ENCODE results near the gene F8.
"Not testable (repeated sequence)": the region's sequence is repeated elsewhere in the genome, so short reads cannot be mapped to it uniquely, and the experiment has no call there.

F8 gene

DNA sequence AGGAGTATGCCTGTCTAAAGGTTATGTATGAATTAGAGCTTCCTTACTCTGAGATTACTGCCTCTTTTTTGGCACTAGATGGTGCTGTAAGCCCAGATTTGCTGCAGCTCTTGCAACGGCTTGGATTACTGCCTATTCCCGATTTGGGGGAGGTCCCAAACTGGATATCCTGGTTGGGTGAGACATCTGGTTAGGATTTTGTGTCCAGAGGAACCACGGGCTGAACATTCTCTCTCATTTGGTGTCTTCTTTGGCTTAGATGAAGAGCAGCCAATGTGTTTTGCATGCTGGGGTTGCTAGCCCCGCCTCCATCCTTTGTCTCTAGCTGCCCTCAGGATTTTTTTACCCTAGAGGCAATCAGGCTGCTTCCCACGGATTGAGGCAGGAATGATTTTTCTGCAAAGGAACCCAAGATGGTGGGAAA is 104.5 kb downstream of the F8 start:
- in situ Hi-C loops (cut with HindIII; ENCODE audit: low pct_unique_long_range_greater_than_20kb, low sequenced_read_pairs) = no loop called here
- TF ChIP-seq JUND (IDR thresholded peaks at IDR 0.05; ENCODE audit: low read depth) = no peak
- peak; percentile 11 to 78 for DNase-seq (ENCODE audit: low read depth in 1 of 2, low spot score in 1 of 2)

DNA sequence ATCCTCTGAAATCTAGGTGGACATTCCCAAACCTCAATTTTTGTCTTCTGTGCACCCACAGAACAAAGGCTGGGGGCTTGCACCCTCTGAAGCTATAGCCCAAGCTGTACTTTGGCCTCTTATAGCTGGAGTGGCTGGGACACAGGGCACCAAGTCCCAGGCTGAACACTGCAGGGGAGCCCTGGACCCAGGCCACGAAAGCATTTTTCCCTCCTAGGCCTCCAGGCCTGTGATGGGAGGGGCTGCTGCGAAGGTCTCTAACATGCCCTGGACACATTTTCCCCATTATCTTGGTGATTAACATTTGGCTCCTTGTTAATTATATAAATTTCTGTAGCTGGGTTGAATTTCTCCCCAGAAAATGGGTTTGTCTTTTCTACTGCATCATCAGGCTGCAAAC is 108.5 kb downstream of the F8 start:
- DNase-seq (ENCODE audit: low read depth in 1 of 2, low spot score in 1 of 2) = no peak
- in situ Hi-C loops (cut with HindIII; ENCODE audit: low pct_unique_long_range_greater_than_20kb, low sequenced_read_pairs) = no loop called here
- no peak for TF ChIP-seq JUND (IDR thresholded peaks at IDR 0.05; ENCODE audit: low read depth)

DNA sequence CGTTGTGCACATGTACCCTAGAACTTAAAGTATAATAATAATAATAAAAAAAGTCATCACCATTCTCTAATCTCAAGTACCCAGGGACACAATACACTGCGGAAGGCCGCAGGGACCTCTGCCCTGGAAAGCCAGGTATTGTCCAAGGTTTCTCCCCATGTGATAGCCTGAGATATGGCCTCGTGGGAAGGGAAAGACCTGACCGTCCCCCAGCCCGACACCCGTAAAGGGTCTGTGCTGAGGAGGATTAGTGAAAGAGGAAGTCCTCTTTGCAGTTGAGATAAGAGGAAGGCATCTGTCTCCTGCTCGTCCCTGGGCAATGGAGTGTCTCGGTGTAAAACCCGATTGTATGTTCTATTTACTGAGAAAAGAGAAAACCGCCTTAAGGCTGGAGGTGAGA is 112.0 kb downstream of the F8 start:
- in situ Hi-C loops (cut with HindIII; ENCODE audit: low pct_unique_long_range_greater_than_20kb, low sequenced_read_pairs) = not testable (repeated sequence)

DNA sequence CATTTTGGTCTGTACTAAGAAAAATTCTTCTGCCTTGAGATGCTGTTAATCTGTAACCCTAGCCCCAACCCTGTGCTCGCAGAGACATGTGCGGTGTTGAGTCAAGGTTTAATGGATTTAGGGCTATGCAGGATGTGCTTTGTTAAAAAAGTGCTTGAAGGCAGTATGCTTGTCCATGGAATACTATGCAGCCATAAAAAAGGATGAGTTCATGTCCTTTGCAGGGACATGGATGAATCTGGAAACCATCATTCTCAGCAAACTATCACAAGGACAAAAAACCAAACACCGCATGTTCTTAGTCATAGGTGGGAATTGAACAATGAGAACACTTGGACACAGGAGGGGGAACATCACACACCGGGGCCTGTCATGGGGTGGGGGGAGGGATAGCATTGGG is 112.5 kb downstream of the F8 start:
- DNase-seq (ENCODE audit: low read depth in 1 of 2, low spot score in 1 of 2); in situ Hi-C loops (cut with HindIII; ENCODE audit: low pct_unique_long_range_greater_than_20kb, low sequenced_read_pairs): not testable (repeated sequence)

More for the DNA sequence above, 112.0 kb downstream of the F8 start:
- not testable (repeated sequence) for DNase-seq (ENCODE audit: low read depth in 1 of 2, low spot score in 1 of 2)

DNA sequence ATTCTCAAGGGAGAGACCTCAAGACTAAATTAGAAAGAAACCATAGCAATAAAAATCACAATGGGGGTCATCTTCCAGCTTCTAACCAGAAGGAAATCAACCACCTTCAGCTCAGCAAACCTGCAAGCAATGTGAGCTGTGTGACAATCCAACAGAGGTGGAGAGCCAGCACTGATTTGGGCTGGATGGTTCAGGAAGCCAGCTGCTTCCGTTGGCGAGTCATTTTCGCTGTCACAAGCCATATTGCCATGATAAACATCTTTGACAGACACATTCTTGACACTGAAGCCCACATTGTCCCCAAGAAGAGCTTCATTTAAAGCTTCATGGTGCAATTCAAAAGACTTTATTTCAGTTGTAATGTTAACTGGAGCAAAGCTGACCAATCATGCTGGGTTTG is 113.7 kb downstream of the F8 start:
- DNase-seq (ENCODE audit: low read depth in 1 of 2, low spot score in 1 of 2) = no peak
- in situ Hi-C loops (cut with HindIII; ENCODE audit: low pct_unique_long_range_greater_than_20kb, low sequenced_read_pairs) = no loop called here

DNA sequence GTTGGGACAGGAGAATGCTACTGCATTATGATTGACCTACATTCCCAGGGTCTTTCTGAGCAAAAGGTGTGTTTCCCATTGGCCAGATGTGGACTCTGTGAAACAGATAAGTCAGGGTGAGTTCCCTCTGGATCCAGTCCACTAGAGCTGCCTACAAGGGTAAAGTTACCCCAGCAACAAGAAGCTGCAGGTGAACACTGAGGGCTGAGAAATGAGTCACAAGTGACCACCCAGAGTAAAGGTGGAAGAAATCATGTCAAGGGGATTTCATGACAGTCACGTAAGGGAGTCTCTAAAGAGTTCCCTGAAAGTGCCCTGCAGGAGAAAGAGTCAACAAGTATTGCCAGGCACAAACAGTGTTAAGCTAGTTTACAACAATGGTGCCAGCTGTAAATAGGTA is 120.1 kb downstream of the F8 start:
- TF ChIP-seq JUND (IDR thresholded peaks at IDR 0.05; ENCODE audit: low read depth) = no peak
- in situ Hi-C loops (cut with HindIII; ENCODE audit: low pct_unique_long_range_greater_than_20kb, low sequenced_read_pairs) = no loop called here
- DNase-seq (ENCODE audit: low read depth in 1 of 2, low spot score in 1 of 2) = no peak

More for the DNA sequence above, 113.7 kb downstream of the F8 start:
- no peak for TF ChIP-seq JUND (IDR thresholded peaks at IDR 0.05; ENCODE audit: low read depth)

DNA sequence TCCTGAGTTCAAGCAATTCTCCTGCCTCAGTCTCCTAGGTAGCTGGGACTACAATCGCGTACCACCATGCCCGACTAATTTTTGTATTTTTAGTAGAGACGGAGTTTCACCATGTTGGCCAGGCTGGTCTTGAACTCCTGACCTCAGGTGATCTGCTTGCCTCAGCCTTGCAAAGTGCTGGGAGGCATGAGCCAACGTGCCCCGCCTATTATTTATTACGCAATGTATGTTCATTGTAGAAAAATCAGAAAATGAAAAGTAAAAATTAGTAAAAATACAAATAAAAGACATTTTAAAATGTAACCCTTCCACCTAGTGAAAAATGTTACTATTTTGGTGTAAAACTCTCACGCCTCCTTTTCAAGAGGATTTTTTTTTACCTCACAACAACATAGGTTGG is 122.2 kb downstream of the F8 start:
- no peak for DNase-seq (ENCODE audit: low read depth in 1 of 2, low spot score in 1 of 2)
- TF ChIP-seq JUND (IDR thresholded peaks at IDR 0.05; ENCODE audit: low read depth) = no peak
- in situ Hi-C loops (cut with HindIII; ENCODE audit: low pct_unique_long_range_greater_than_20kb, low sequenced_read_pairs) = no loop called here

DNA sequence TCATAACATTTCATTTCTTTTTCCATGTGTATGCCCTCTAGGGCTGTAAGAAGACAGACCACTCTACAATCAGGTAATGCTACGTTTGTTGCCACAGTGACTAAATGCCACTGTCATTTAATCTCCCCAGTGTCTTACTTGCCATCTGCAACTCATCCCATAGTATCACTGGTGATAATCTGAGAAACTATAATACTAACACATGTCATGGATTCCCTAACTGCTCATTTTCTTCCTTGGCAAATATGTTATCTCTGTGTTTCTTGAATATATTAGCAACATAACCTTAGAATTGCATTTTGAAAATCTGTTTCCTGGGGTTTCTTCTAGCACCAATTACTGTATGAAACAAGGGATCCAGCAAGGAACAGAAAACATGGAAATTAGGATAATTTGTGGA is 130.2 kb downstream of the F8 start:
- in situ Hi-C loops (cut with HindIII; ENCODE audit: low pct_unique_long_range_greater_than_20kb, low sequenced_read_pairs) = no loop called here
- no peak for TF ChIP-seq JUND (IDR thresholded peaks at IDR 0.05; ENCODE audit: low read depth)
- DNase-seq (ENCODE audit: low read depth in 1 of 2, low spot score in 1 of 2) = no peak

DNA sequence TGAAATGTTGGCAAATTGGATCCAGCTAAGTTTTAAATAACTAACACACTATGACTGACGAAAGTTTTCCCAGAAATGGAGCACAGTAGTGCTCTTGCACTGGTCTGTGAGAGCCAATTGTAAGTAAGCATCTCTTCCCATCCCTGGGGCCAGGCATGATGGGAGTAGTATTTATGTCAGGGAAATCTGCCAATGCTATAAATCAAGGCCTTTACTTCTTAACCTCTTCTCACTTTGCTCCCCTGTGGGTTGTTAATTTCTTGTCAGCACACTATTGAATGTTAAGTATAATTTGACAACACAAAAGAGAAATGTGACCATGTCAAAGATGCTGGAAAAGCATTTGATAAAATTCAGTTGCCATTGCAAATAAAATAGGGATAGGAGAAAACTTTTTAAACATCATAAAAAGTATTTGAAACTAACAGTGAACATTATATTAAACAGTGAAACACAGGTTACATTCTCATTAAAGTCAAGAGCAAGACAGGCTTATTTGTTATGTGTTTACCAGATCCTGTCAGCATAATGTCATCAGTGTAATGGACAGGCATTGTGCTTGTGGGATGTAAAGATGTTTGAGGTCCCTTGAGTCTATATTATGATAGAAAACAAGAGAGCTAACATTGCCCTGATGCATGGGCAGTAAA is 131.4 kb downstream of the F8 start:
- no peak for TF ChIP-seq JUND (IDR thresholded peaks at IDR 0.05; ENCODE audit: low read depth)
- DNase-seq (ENCODE audit: low read depth in 1 of 2, low spot score in 1 of 2) = no peak
- in situ Hi-C loops (cut with HindIII; ENCODE audit: low pct_unique_long_range_greater_than_20kb, low sequenced_read_pairs) = no loop called here

DNA sequence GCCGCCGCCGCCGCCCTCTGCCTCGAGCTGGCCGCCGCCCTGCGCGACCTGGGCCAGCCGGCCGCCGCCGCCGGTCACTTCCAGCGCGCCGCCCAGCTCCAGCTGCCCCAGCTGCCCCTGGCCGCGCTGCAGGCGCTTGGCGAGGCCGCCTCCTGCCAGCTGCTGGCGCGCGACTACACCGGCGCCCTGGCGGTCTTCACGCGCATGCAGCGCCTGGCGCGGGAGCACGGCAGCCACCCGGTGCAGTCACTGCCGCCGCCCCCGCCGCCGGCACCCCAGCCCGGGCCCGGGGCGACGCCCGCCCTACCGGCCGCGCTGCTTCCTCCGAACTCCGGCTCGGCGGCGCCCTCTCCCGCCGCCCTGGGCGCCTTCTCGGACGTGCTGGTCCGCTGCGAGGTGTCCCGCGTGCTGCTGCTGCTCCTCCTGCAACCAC is 135.7 kb downstream of the F8 start:
- DNase-seq (ENCODE audit: low read depth in 1 of 2, low spot score in 1 of 2); in situ Hi-C loops (cut with HindIII; ENCODE audit: low pct_unique_long_range_greater_than_20kb, low sequenced_read_pairs): not testable (repeated sequence)

DNA sequence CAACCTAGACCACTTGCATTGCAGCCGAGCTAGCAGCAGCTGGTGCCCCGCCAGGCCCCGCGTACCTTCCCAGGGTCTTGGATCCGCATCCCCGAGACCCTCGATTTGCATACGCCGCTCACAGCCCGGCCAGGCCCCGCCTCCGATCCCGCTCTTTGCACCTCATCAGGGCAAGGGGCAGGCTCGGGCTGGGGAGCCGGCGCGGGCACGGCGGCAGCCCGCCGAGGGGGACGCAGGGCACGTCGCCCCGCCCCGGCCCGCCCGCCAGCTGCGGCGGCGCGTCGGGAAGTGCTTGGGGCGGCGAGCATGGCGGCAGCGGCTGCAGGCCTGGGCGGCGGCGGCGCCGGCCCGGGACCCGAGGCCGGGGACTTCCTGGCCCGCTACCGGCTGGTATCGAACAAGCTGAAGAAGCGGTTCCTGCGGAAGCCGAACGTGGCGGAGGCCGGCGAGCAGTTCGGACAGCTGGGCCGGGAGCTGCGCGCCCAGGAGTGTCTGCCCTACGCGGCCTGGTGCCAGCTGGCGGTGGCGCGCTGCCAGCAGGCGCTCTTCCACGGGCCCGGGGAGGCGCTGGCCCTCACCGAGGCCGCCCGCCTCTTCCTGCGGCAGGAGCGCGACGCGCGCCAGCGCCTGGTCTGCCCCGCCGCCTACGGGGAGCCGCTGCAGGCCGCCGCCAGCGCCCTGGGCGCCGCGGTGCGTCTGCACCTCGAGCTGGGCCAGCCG is 136.3 kb downstream of the F8 start, which contains the start of gene F8A1:
Gene F8A1 (plus strand): TSS at position 287 of the 720 bp plus-strand sequence. CDS start 20 bp downstream, at position 307.
- DNase-seq (ENCODE audit: low read depth in 1 of 2, low spot score in 1 of 2); in situ Hi-C loops (cut with HindIII; ENCODE audit: low pct_unique_long_range_greater_than_20kb, low sequenced_read_pairs): not testable (repeated sequence)

DNA sequence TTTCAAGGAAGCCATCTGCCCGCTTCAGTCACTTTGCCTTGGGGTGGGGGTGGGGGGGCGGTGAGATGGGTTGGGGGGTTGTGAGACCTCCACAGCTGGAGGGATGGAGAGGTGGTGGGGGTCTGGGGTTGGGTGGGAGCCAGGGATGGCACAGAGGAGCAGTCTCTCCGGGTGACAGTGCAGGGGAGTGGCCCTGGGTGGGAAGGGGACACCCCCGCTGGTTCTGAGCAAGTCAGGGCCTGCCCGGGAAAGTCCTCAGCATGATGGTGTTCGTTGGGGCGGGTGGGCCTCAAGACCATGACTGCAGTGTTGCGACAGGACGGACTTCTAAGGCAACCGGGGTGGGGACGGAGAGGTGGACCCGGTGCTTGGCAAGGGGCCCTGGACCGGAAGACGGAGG is 137.0 kb downstream of the F8 start:
- DNase-seq (ENCODE audit: low read depth in 1 of 2, low spot score in 1 of 2); in situ Hi-C loops (cut with HindIII; ENCODE audit: low pct_unique_long_range_greater_than_20kb, low sequenced_read_pairs): not testable (repeated sequence)

DNA sequence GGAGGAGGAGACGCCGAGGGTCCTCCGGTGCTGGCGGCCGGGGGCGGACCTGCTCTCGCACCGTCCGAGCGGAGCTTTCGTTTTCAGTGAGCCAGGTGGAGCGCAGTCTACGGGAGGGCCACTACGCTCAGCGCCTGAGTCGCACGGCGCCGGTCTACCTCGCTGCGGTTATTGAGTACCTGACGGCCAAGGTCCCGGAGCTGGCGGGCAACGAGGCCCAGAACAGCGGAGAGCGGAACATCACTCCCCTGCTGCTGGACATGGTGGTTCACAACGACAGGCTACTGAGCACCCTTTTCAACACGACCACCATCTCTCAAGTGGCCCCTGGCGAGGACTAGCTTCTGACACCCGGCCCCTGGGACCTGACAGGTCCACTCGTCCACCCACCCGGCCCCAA is 137.5 kb downstream of the F8 start:
- DNase-seq (ENCODE audit: low read depth in 1 of 2, low spot score in 1 of 2); in situ Hi-C loops (cut with HindIII; ENCODE audit: low pct_unique_long_range_greater_than_20kb, low sequenced_read_pairs): not testable (repeated sequence)

DNA sequence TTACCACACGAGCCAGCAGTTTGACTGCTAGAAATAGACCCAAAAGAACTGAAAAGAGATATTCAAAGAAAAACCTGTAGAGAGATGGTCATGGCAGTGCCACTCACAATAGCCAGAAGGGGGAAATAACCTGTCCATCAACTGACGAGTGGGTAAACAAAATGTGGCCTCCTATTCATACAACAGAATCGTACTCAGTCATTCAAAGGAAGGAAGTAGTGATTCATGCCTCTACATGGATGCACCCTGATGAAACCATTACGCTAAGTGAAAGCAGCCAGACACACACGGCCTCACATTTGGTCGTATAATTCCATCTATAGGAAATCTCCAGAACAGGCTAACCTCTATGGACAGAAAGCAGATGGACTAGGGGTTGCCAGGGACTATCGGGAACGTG is 138.5 kb downstream of the F8 start:
- DNase-seq (ENCODE audit: low read depth in 1 of 2, low spot score in 1 of 2); in situ Hi-C loops (cut with HindIII; ENCODE audit: low pct_unique_long_range_greater_than_20kb, low sequenced_read_pairs): not testable (repeated sequence)

Data from T47D (cell line).